Calu3 (cell line): ENCODE data around the gene ADAM15. TPM values are rescaled to one million over a fixed set of nuclear protein-coding genes. Genes with fewer than 3 reads are reported as not detected.
A peak's percentile ranks its signal among the peaks of the same experiment; 100 is the strongest.

Experiments used
- BruUV-seq: library from RNA; stranded (reverse); fragments of 400-500 nt; replicated peaks from 2 replicates; lab custom pipeline; 2021; lab: Mats Ljungman, UMichigan
- CTCF ChIA-PET: fragments of 300-600 bp; sonication (Branson Sonifier 250); formaldehyde crosslinking; loops from one replicate; lab custom pipeline; 2022; ENCODE audit warnings: antibody characterized with exemption; lab: Charles Lee
- DNase-seq: peaks from one replicate; pipeline ENCODE4 v3.0.0; 2022
- H3K27ac Mint-ChIP-seq: one replicate; pipeline ENCODE4 v1.8.0; 2022; ENCODE audit warnings: mixed read lengths; ENCODE audit not compliant: unreplicated experiment
- H3K27me3 Mint-ChIP-seq: one replicate; pipeline ENCODE4 v1.8.0; 2022; ENCODE audit warnings: mixed read lengths; ENCODE audit not compliant: unreplicated experiment
- H3K36me3 Mint-ChIP-seq: one replicate; pipeline ENCODE4 v1.8.0; 2022; ENCODE audit warnings: mild to moderate bottlenecking, moderate library complexity, mixed read lengths; ENCODE audit not compliant: insufficient read depth, unreplicated experiment
- H3K4me1 Mint-ChIP-seq: one replicate; pipeline ENCODE4 v1.8.0; 2022; ENCODE audit warnings: mild to moderate bottlenecking, low read depth, mixed read lengths; ENCODE audit not compliant: unreplicated experiment
- H3K4me3 Mint-ChIP-seq: one replicate; pipeline ENCODE4 v1.8.0; 2022; ENCODE audit warnings: mild to moderate bottlenecking, low read depth, moderate library complexity, mixed read lengths; ENCODE audit not compliant: unreplicated experiment
- H3K9me3 Mint-ChIP-seq: one replicate; pipeline ENCODE4 v1.8.0; 2022; ENCODE audit warnings: low read depth, mixed read lengths; ENCODE audit not compliant: unreplicated experiment
- intact Hi-C: fragments of 100-400 bp; cut with micrococcal nuclease; formaldehyde crosslinking; loops from one replicate; pipeline ENCODE4 v1.10.0; 2022; ENCODE audit not compliant: unreplicated experiment
- total RNA-seq: library from RNA; stranded (reverse); gene quantifications from 2 replicates; pipeline ENCODE4 v1.2.3, GENCODE V29; 2022
- TF ChIP-seq, protein P1 (sequence below): fragments of 200-600 bp; IDR thresholded peaks from one replicate; pipeline ENCODE4 v1.8.0; 2022; ENCODE audit warnings: antibody characterized with exemption; ENCODE audit not compliant: unreplicated experiment

ADAM15 gene
- total RNA-seq, 1 experiment from 2014 or later, result 99.1 TPM

DNA sequence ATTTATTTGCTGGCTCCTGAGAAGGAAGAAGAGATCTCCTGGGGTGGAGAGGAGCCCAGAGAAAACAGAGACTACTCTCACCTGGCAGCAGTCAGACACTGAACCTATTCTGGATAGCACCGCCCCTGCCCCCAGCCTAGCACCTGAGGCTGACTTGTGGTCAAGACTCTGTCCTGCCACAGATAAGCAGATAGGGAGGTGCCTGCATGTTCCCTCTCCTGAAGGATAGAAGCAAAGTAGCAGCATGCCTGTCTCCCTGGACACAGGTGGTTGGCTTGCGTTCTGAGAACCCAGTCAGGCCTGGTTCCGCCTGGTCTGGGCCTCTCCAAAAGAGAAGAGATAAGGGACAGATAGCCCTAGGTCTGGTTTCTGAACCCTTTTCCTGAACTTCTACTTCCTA is 26.2 kb downstream of the ADAM15 start:
- no peak for DNase-seq
- BruUV-seq, result no TSS peak
- Mint-ChIP-seq H3K4me3 (no peak overlapping the region), H3K27me3 (peaks cover 90% of the 10 kb centered on the region), H3K27ac (no peak overlapping the region), H3K9me3 (no peaks in the 10 kb centered on the region), H3K4me1 (peaks cover 33% of the 10 kb centered on the region), H3K36me3 (peaks cover 18% of the 10 kb centered on the region)
- CTCF ChIA-PET, result interaction anchor here (3.3 kb wide), 1 partner anchor 8 kb away, joined by 15 read pairs; no protein-coding TSS in a partner anchor
- intact Hi-C loops, result no loop called here
- TF ChIP-seq, protein P1, sequence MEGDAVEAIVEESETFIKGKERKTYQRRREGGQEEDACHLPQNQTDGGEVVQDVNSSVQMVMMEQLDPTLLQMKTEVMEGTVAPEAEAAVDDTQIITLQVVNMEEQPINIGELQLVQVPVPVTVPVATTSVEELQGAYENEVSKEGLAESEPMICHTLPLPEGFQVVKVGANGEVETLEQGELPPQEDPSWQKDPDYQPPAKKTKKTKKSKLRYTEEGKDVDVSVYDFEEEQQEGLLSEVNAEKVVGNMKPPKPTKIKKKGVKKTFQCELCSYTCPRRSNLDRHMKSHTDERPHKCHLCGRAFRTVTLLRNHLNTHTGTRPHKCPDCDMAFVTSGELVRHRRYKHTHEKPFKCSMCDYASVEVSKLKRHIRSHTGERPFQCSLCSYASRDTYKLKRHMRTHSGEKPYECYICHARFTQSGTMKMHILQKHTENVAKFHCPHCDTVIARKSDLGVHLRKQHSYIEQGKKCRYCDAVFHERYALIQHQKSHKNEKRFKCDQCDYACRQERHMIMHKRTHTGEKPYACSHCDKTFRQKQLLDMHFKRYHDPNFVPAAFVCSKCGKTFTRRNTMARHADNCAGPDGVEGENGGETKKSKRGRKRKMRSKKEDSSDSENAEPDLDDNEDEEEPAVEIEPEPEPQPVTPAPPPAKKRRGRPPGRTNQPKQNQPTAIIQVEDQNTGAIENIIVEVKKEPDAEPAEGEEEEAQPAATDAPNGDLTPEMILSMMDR, result no peak

DNA sequence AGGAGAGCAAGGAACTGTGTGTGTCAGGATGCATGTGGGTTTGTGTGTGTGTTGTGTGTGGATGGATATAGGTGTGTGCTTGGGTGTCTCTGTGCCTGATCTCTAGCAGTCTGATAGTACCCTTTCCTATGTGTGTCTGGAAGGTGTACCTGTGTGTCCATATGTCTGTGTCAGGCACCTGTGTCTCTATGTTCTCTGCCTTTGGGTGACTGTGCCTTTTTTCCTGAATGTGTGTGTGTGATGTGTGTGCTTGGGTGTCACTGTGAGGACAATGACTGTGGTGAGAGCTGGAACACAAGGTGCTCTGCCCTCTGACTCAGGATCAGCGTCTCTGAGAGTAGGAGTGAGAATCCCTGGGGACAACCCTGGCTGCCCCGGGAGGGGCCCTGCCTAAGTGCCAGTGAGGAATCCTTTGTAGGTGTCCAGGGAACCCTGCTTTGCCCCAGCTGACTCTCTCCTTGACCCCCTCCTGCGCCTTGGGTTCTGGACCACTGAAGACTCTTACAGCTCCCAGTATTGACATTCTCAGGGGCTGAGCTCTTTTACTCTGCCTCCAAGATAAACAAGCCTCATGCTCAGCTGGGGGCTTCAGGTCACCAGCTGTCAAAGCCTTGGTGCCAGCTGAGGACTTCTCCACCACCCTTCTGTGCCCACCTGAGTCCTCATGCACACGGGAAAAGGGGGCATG is 26.8 kb downstream of the ADAM15 start:
- TF ChIP-seq, protein P1, result no peak
- Mint-ChIP-seq H3K4me3 (peak overlapping the region; percentile 58), H3K36me3 (peaks cover 23% of the 10 kb centered on the region), H3K9me3 (no peaks in the 10 kb centered on the region), H3K27ac (no peak overlapping the region), H3K27me3 (peaks cover 90% of the 10 kb centered on the region), H3K4me1 (peaks cover 39% of the 10 kb centered on the region)
- intact Hi-C loops, result no loop called here
- no TSS peak for BruUV-seq
- CTCF ChIA-PET, result no interaction called here
- no peak for DNase-seq

DNA sequence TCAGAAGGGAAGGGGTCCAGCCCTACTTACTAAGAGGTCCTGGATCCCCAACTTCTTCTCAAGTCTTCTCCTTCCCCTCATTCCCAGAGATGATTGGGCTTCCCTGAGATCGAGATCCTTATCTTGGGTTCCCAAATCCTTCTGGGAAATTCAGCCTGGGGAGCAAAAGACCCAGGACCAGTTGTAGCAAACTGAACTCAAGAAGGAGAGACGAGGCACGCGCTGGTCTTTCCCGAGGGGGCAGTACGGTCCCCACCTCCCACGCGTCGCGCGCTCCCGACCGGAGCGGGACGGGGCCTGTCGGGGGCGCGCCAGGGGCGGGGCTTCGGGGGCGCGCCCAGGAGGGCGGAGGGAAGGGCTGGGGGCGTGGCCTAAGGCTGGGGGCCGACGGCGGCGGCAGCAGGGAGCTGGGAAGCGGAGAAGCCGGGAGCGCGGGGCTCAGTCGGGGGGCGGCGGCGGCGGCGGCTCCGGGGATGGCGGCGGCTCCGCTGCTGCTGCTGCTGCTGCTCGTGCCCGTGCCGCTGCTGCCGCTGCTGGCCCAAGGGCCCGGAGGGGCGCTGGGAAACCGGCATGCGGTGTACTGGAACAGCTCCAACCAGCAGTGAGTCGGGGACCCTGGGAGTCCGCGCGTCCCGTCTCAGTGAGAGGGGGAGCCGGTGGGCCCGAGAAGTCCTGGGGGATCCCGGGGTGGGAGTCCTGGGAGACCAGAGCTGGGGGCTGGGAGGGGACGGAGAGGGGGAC is 27.5 kb downstream of the ADAM15 start, which contains the start of gene EFNA3:
TSS of gene EFNA3 (plus strand) at position 369 of the 741 bp plus-strand sequence. CDS start at position 474, 105 bp downstream.
- peak within 1 kb of the TSS; percentile 58 for H3K4me3 Mint-ChIP-seq
- no peaks in the 10 kb centered on the region for H3K9me3 Mint-ChIP-seq
- intact Hi-C loops, result no loop called here
- peaks cover 46% of the 10 kb centered on the region for H3K4me1 Mint-ChIP-seq
- CTCF ChIA-PET, result interaction anchor here (0.6 to 1.1 kb wide), 3 partner anchors 17 to 94 kb away, joined by 3 to 6 read pairs (median 4); partner anchors contain the start of genes DPM3 and KRTCAP2
- TF ChIP-seq, protein P1, result no peak
- peak within 1 kb of the TSS; percentile 16 for H3K27ac Mint-ChIP-seq
- BruUV-seq, result no TSS peak
- peaks cover 90% of the 10 kb centered on the region for H3K27me3 Mint-ChIP-seq
- peaks cover 25% of the 10 kb centered on the region for H3K36me3 Mint-ChIP-seq
- DNase-seq, result peak; percentile 88

DNA sequence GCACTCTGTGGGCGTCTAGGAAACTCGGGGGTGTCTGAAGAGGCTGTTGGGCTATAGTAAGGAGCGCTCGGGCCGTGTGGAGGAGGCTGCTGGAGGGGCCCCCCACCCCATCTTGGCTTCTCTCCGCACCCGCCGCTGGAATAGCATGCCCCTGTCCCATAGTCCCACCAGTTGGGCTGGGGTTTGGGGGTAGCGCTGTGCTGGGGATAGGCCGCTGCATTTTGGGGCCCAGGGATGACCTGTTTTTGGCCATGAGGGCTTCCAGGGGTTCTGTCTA is 28.0 kb downstream of the ADAM15 start:
- Mint-ChIP-seq H3K9me3 (no peaks in the 10 kb centered on the region), H3K4me1 (peaks cover 51% of the 10 kb centered on the region), H3K4me3 (peak overlapping the region; percentile 58), H3K36me3 (peaks cover 30% of the 10 kb centered on the region), H3K27ac (peak overlapping the region; percentile 16), H3K27me3 (peaks cover 85% of the 10 kb centered on the region)
- intact Hi-C loops, result no loop called here
- TF ChIP-seq, protein P1, result no peak
- BruUV-seq, result no TSS peak
- no peak for DNase-seq
- CTCF ChIA-PET, result interaction anchor here (0.6 to 1.1 kb wide), 3 partner anchors 18 to 94 kb away, joined by 3 to 6 read pairs (median 4); partner anchors contain the start of genes DPM3 and KRTCAP2
